Stimulated activated naive CD8-positive, alpha-beta T cell treated with anti-CD3 and anti-CD28 coated beads, Interleukin-15, Interleukin-2, amounts not matched to agents 100 ng/mL and 50 ng/mL, for 24 hours (primary cell): ENCODE data around the gene CRAMP1.

Experiments
- H3K27ac Mint-ChIP-seq: one replicate; pipeline ENCODE4 v1.8.0; 2021; ENCODE audit warnings: mild to moderate bottlenecking, mixed read lengths
- H3K27me3 Mint-ChIP-seq: one replicate; pipeline ENCODE4 v1.8.0; 2021; ENCODE audit warnings: mixed read lengths
- H3K36me3 Mint-ChIP-seq: one replicate; pipeline ENCODE4 v1.8.0; 2021; ENCODE audit warnings: low read depth, mixed read lengths
- H3K4me1 Mint-ChIP-seq: one replicate; pipeline ENCODE4 v1.8.0; 2021; ENCODE audit warnings: low read depth, mixed read lengths
- H3K4me3 Mint-ChIP-seq: one replicate; pipeline ENCODE4 v1.8.0; 2021; ENCODE audit warnings: mild to moderate bottlenecking, mixed read lengths
- H3K9me3 Mint-ChIP-seq: one replicate; pipeline ENCODE4 v1.8.0; 2021; ENCODE audit warnings: mixed read lengths

CRAMP1 gene

DNA sequence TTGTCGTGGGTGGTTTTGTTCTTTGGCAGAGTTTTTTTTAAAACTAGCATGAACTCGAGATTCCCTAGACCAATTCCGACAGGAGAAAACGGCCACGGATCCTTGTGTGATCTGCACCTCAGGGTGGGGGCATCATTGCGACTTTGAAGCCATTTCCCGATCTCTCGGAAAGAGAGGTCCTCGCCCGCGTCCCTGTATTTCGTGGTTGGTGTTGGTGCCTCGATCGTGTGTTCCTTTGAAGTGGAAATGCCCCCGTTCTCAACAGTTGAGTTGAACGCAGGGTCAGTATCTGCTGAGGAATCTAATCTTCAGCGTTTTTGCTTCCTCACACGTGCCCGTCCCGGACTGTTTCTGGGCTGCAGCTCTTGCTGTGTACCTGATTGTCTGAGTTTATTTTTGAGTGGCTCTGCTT lies 1.1 kb downstream of the CRAMP1 start:
- peak overlapping the region; percentile 50 for H3K27ac Mint-ChIP-seq
- no peaks in the 10 kb centered on the region for H3K9me3 Mint-ChIP-seq
- peak overlapping the region; percentile 91 for H3K4me3 Mint-ChIP-seq
- peaks cover 41% of the 10 kb centered on the region for H3K4me1 Mint-ChIP-seq
- peaks cover 27% of the 10 kb centered on the region for H3K36me3 Mint-ChIP-seq
- H3K27me3 Mint-ChIP-seq, result peaks cover 6% of the 10 kb centered on the region

GRCh38 chr16:1613728-1614455 lies 1.7 kb downstream of the CRAMP1 start:
- Mint-ChIP-seq H3K4me3 (peak overlapping the region; percentile 91), H3K4me1 (peaks cover 41% of the 10 kb centered on the region), H3K27me3 (peaks cover 6% of the 10 kb centered on the region), H3K27ac (peak overlapping the region; percentile 50), H3K9me3 (no peaks in the 10 kb centered on the region), H3K36me3 (peaks cover 31% of the 10 kb centered on the region)

GRCh38 chr16:1614456-1615102 lies 2.4 kb downstream of the CRAMP1 start:
- Mint-ChIP-seq H3K4me3 (peak overlapping the region; percentile 78), H3K4me1 (peaks cover 42% of the 10 kb centered on the region), H3K9me3 (no peaks in the 10 kb centered on the region), H3K36me3 (peaks cover 36% of the 10 kb centered on the region), H3K27ac (no peak overlapping the region), H3K27me3 (peaks cover 6% of the 10 kb centered on the region)

GRCh38 chr16:1615761-1616160 lies 3.6 kb downstream of the CRAMP1 start:
- Mint-ChIP-seq H3K27ac (no peak overlapping the region), H3K4me1 (peaks cover 49% of the 10 kb centered on the region), H3K36me3 (peaks cover 48% of the 10 kb centered on the region), H3K27me3 (peaks cover 6% of the 10 kb centered on the region), H3K9me3 (no peaks in the 10 kb centered on the region), H3K4me3 (peak overlapping the region; percentile 77)

- H3K27ac Mint-ChIP-seq, result no peak overlapping the region
- H3K36me3 Mint-ChIP-seq, result peaks cover 64% of the 10 kb centered on the region
- peaks cover 6% of the 10 kb centered on the region for H3K27me3 Mint-ChIP-seq
- H3K4me3 Mint-ChIP-seq, result no peak overlapping the region
- no peaks in the 10 kb centered on the region for H3K9me3 Mint-ChIP-seq
- H3K4me1 Mint-ChIP-seq, result peaks cover 37% of the 10 kb centered on the region
These were observed 7.8 kb downstream of the CRAMP1 start for GRCh38 chr16:1619976-1620375.

GRCh38 chr16:1620391-1620790 lies 8.2 kb downstream of the CRAMP1 start:
- H3K4me3 Mint-ChIP-seq, result no peak overlapping the region
- H3K36me3 Mint-ChIP-seq, result peaks cover 60% of the 10 kb centered on the region
- H3K27me3 Mint-ChIP-seq, result peaks cover 4% of the 10 kb centered on the region
- no peak overlapping the region for H3K27ac Mint-ChIP-seq
- H3K9me3 Mint-ChIP-seq, result no peaks in the 10 kb centered on the region
- peaks cover 33% of the 10 kb centered on the region for H3K4me1 Mint-ChIP-seq

GRCh38 chr16:1621851-1622250 lies 9.7 kb downstream of the CRAMP1 start:
- no peak overlapping the region for H3K27ac Mint-ChIP-seq
- no peaks in the 10 kb centered on the region for H3K27me3 Mint-ChIP-seq
- peaks cover 57% of the 10 kb centered on the region for H3K36me3 Mint-ChIP-seq
- no peak overlapping the region for H3K4me3 Mint-ChIP-seq
- H3K4me1 Mint-ChIP-seq, result peaks cover 28% of the 10 kb centered on the region
- no peaks in the 10 kb centered on the region for H3K9me3 Mint-ChIP-seq

- Mint-ChIP-seq H3K4me1 (peaks cover 6% of the 10 kb centered on the region), H3K27ac (no peak overlapping the region), H3K36me3 (peaks cover 42% of the 10 kb centered on the region), H3K4me3 (no peak overlapping the region), H3K27me3 (no peaks in the 10 kb centered on the region), H3K9me3 (no peaks in the 10 kb centered on the region)
These were observed 14.2 kb downstream of the CRAMP1 start for GRCh38 chr16:1626327-1626726.

GRCh38 chr16:1626776-1627175 lies 14.6 kb downstream of the CRAMP1 start:
- Mint-ChIP-seq H3K27ac (no peak overlapping the region), H3K27me3 (no peaks in the 10 kb centered on the region), H3K36me3 (peaks cover 40% of the 10 kb centered on the region), H3K9me3 (no peaks in the 10 kb centered on the region), H3K4me3 (no peak overlapping the region), H3K4me1 (peaks cover 3% of the 10 kb centered on the region)

GRCh38 chr16:1630450-1631213 lies 18.5 kb downstream of the CRAMP1 start:
- Mint-ChIP-seq H3K4me1 (no peaks in the 10 kb centered on the region), H3K27ac (no peak overlapping the region), H3K36me3 (peaks cover 53% of the 10 kb centered on the region), H3K4me3 (no peak overlapping the region), H3K9me3 (no peaks in the 10 kb centered on the region), H3K27me3 (no peaks in the 10 kb centered on the region)

GRCh38 chr16:1631230-1631629 lies 19.1 kb downstream of the CRAMP1 start:
- Mint-ChIP-seq H3K9me3 (no peaks in the 10 kb centered on the region), H3K36me3 (peaks cover 51% of the 10 kb centered on the region), H3K27ac (no peak overlapping the region), H3K27me3 (no peaks in the 10 kb centered on the region), H3K4me1 (no peaks in the 10 kb centered on the region), H3K4me3 (no peak overlapping the region)

DNA sequence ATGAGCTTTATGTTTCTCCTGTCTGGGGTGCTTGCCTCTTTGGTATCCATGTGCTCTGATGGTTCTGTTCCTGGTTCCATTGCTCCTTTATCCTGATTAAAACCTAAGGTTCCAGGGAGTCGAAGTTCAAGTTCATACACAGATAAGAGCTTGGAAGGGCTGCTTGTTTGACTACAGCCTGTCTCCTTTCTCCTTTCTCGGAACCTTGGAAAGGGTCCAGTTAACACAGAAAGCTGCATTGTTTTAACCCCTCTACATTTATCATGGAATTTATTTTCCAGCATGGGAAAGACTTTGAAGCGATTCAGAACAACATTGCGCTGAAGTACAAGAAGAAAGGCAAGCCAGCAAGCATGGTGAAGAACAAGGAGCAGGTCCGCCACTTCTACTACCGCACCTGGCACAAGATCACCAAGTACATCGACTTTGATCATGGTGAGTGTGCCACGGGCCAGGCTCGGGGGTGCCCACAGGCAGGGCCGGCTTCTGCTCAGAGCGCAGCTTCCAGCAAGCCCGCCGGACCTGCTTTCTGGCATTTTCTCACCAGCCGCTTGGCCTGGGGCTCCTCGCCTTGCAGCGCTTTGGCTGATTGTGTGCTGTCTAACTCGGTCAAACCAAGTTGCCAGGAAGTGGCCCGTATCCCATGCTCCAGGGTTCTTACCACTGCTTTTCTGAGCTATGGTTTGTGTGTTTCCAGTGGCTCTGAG lies 19.9 kb downstream of the CRAMP1 start:
- H3K9me3 Mint-ChIP-seq, result no peaks in the 10 kb centered on the region
- peaks cover 44% of the 10 kb centered on the region for H3K36me3 Mint-ChIP-seq
- no peaks in the 10 kb centered on the region for H3K4me1 Mint-ChIP-seq
- no peak overlapping the region for H3K4me3 Mint-ChIP-seq
- no peaks in the 10 kb centered on the region for H3K27me3 Mint-ChIP-seq
- H3K27ac Mint-ChIP-seq, result no peak overlapping the region

- no peaks in the 10 kb centered on the region for H3K27me3 Mint-ChIP-seq
- no peak overlapping the region for H3K4me3 Mint-ChIP-seq
- H3K36me3 Mint-ChIP-seq, result peaks cover 44% of the 10 kb centered on the region
- no peak overlapping the region for H3K27ac Mint-ChIP-seq
- no peaks in the 10 kb centered on the region for H3K9me3 Mint-ChIP-seq
- no peaks in the 10 kb centered on the region for H3K4me1 Mint-ChIP-seq
These were observed 20.4 kb downstream of the CRAMP1 start for GRCh38 chr16:1632638-1632970.

GRCh38 chr16:1633310-1633709 lies 21.1 kb downstream of the CRAMP1 start:
- no peak overlapping the region for H3K27ac Mint-ChIP-seq
- H3K9me3 Mint-ChIP-seq, result no peaks in the 10 kb centered on the region
- H3K36me3 Mint-ChIP-seq, result peaks cover 44% of the 10 kb centered on the region
- H3K4me1 Mint-ChIP-seq, result no peaks in the 10 kb centered on the region
- no peak overlapping the region for H3K4me3 Mint-ChIP-seq
- no peaks in the 10 kb centered on the region for H3K27me3 Mint-ChIP-seq

DNA sequence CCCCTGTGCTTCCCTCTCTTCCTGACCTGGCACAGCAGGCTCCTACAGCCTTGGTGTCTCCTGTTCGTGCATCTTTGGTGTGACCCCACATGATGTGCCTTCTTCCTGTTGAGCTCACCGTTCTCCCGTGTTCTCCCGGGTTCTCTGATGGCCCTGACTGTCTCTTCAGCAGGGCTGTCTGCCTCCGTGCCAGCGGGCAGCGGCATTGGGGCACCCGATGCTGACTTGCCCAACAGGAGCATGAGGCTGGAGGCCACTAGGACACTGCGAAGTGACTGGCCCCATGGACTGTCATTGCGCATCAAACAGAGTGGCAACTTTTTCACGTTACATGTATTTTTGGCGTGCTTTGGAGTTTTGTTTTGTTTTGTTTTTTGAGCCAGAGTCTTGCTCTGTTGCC lies 22.4 kb downstream of the CRAMP1 start:
- no peaks in the 10 kb centered on the region for H3K9me3 Mint-ChIP-seq
- H3K27me3 Mint-ChIP-seq, result no peaks in the 10 kb centered on the region
- peak overlapping the region; percentile 47 for H3K27ac Mint-ChIP-seq
- H3K4me1 Mint-ChIP-seq, result no peaks in the 10 kb centered on the region
- H3K36me3 Mint-ChIP-seq, result peaks cover 48% of the 10 kb centered on the region
- no peak overlapping the region for H3K4me3 Mint-ChIP-seq
